ENCODE measurements around the gene SAMD11. TPM values are rescaled to one million over a fixed set of nuclear protein-coding genes. Genes with fewer than 3 reads are reported as not detected.

Gene SAMD11
- total and polyA plus RNA-seq, 10 donors, result 7.5 to 37.0 (median 18.9) TPM

DNA sequence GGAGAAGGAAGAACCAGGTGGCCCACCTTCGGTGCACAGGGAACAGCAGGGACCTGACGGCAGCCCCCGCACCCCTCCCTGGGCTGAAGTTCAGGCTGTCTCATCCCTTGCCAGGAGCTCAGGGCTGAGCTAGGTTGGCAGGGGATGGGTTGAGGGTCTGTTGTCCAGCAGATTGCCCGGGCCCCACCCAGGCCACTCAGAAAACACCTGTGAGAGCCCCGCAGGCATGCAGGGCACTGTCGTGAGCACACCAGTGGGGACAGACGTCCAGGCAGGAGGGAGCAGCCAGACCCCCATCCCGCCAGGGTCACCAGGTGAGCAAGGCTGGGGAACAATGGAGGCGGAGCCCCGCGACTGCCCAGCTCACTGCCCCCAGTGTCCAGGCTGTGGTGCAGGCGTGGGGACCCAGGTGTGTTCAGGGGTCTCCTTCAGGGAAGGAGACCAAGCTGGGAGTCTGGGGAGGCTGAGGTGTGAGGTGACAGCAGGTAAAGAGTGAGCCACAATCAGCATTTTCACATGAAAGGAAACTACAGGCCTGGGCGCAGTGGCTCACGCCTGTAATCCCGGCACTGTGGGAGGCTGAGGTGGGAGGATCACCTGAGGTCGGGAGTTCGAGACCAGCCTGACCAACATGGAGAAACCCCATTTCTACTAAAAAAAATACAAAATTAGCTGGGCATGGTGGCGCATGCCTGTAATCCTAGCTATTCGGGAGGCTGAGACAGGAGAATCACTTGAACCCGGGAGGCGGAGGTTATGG, 9.4 kb upstream of the SAMD11 start:
- peaks cover 0 to 46% (median 19%) of the 10 kb centered on the region in 6 donors for H3K4me1 ChIP-seq
- no peak overlapping the region for H3K27ac ChIP-seq
- peak; percentile 63 for DNase-seq
- intact Hi-C loops (cut with DNase I; ENCODE audit: low total_unique reads), result no loop called here
- TF ChIP-seq POLR2AphosphoS5 (IDR thresholded peaks at IDR 0.05), result no peak
- TF ChIP-seq POLR2A (IDR thresholded peaks at IDR 0.05), result no peak
- TF ChIP-seq CTCF (IDR thresholded peaks at IDR 0.05 in 8 of 11, conservative IDR thresholded peaks at IDR 0.05 in 3 of 11), result no peak
- H3K4me3 ChIP-seq, result no peak overlapping the region
- H3K27me3 ChIP-seq (replicated peaks in 1 of 7), result peaks cover 0 to 95% (median 28%) of the 10 kb centered on the region in 7 donors
- H3K36me3 ChIP-seq, result no peaks in the 10 kb centered on the region
- no peaks in the 10 kb centered on the region for H3K9me3 ChIP-seq
- WGBS, 5 donors, result 83 to 88% (median 86%) methylated on average over 17 to 21 of the region's 21 CpGs

DNA sequence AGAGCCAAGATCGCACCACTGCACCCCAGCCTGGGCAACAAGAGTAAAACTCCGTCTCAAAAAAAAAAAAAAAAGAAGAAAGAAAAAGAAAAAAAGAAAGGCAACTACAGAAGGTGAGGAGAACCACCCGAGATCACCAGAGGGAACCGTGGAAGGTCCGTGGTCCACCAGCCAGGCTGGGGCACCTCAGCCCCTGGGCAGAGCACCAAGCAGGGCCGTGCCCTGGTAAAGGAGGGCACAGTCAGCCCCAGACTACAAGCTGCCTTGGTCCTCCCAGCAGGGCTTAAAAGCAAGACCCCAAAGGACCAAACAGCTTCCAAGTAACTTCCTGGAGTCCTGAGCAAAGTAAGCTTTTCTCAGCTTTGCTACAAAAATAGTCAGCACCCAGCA, 8.8 kb upstream of the SAMD11 start:
- intact Hi-C loops (cut with DNase I; ENCODE audit: low total_unique reads), result no loop called here
- DNase-seq, result peak; percentile 50
- WGBS, 5 donors, result 75 to 89% (median 77%) methylated on average over 5 to 6 of the region's 6 CpGs

DNA sequence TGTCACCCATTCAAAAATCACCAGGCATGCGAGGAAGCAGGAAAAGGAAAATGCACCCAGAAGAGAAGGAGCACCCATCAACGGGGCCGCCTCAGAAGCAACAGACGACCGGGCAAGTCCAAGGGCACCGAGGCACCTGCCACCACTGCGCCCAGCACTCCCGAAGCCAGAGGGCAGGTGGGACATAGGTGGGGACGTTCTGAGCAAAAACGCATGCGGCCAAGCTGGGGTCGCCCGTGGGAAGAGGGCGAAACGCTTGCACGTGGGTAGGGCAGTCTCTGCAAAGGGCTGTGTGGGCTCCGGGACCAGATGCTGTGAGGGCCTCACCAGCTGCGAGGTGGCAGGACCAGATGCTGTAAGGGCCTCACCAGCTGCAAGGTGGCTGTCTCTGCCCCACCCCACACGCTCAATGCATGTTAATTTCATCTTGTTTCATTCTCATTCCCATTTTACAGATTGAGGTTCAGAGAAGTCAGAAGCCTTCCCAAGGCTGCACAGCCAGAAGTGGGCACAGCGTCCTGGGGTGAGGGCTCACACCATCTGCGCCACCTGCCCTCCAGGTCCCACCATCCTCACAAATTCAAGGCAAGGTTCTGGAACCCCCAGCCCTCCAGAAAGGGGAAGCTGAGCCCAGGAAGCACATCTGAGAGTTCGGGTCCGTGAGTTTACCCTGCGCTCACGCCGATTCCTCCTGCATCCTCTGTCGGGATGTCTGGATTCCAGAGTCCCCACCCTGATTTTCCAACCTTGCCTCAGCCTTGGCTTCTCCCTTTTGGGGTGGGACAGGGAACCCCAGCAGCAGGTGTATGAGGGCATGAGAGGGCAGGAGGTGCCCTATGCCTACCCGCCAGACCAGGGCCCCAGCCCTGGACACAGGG, 8.2 kb upstream of the SAMD11 start:
- Histone ChIP-seq H3K27ac (no peak overlapping the region), H3K4me1 (peaks cover 3 to 54% (median 23%) of the 10 kb centered on the region in 6 donors), H3K27me3 (replicated peaks in 1 of 7) (peaks cover 0 to 98% (median 32%) of the 10 kb centered on the region in 7 donors), H3K4me3 (no peak overlapping the region), H3K9me3 (no peaks in the 10 kb centered on the region), H3K36me3 (no peaks in the 10 kb centered on the region)
- DNase-seq, result peak; percentile 64
- no peak for TF ChIP-seq POLR2AphosphoS5 (IDR thresholded peaks at IDR 0.05)
- TF ChIP-seq CTCF (IDR thresholded peaks at IDR 0.05 in 8 of 11, conservative IDR thresholded peaks at IDR 0.05 in 3 of 11), result no peak
- WGBS, 5 donors, result 69 to 82% (median 75%) methylated on average over 17 to 28 of the region's 28 CpGs
- intact Hi-C loops (cut with DNase I; ENCODE audit: low total_unique reads), result no loop called here

More for the DNA sequence above, 8.8 kb upstream of the SAMD11 start:
- H3K4me3 ChIP-seq, result no peak overlapping the region
- H3K36me3 ChIP-seq, result no peaks in the 10 kb centered on the region
- TF ChIP-seq POLR2A (IDR thresholded peaks at IDR 0.05) (no peak), POLR2AphosphoS5 (IDR thresholded peaks at IDR 0.05) (no peak), CTCF (IDR thresholded peaks at IDR 0.05 in 8 of 11, conservative IDR thresholded peaks at IDR 0.05 in 3 of 11) (no peak)
- peaks cover 0 to 49% (median 19%) of the 10 kb centered on the region in 6 donors for H3K4me1 ChIP-seq
- no peaks in the 10 kb centered on the region for H3K9me3 ChIP-seq
- H3K27ac ChIP-seq, result no peak overlapping the region
- H3K27me3 ChIP-seq (replicated peaks in 1 of 7), result peaks cover 0 to 98% (median 32%) of the 10 kb centered on the region in 7 donors

Measured in spleen (tissue), 11 donors.